HepG2 (cell line): ENCODE measurements around the gene PHB1.
"Not testable (repeated sequence)": the region's sequence is repeated elsewhere in the genome, so short reads cannot be mapped to it uniquely, and the experiment has no call there.

Experiments used
- BRD4 ChIP-seq: sonication (generic); formaldehyde crosslinking; IDR thresholded peaks from 2 replicates; pipeline ENCODE4 v1.4.0; 2020; ENCODE audit warnings: missing genetic modification reagents
- GABPA ChIP-seq, 2 experiments: IDR thresholded peaks; 2 replicates each; pipeline ENCODE4 v1.6.1; 2011 to 2016; ENCODE audit warnings: low read depth in 2 of 2, low read length in 1 of 2, missing biosample characterization in 1 of 2, missing genetic modification characterization in 1 of 2
- JUND ChIP-seq: sonication (generic); formaldehyde crosslinking; IDR thresholded peaks from 2 replicates; pipeline ENCODE4 v1.8.0; 2022; ENCODE audit warnings: mild to moderate bottlenecking, missing genetic modification reagents
- SNAI1 ChIP-seq: sonication (generic); formaldehyde crosslinking; IDR thresholded peaks from 2 replicates; pipeline ENCODE4 v1.5.0; 2020; ENCODE audit warnings: mild to moderate bottlenecking, missing genetic modification reagents, borderline replicate concordance
- TAF1 ChIP-seq: sonication (generic); formaldehyde crosslinking; IDR thresholded peaks from 2 replicates; pipeline ENCODE4 v1.4.0; 2020; ENCODE audit warnings: missing genetic modification reagents
- TF ChIP-seq, protein P1 (sequence below), 2 experiments: fragments of 450-650 bp in 1 of 2; sonication (generic) in 1 of 2; formaldehyde crosslinking in 1 of 2; IDR thresholded peaks; 2 replicates each; pipeline versions ENCODE4 v1.6.1 to v1.8.0; 2016 to 2022; ENCODE audit warnings: antibody characterized with exemption in 1 of 2, mild to moderate bottlenecking in 1 of 2, missing genetic modification reagents in 1 of 2
- TF ChIP-seq, protein P2 (sequence below), 2 experiments: sonication (generic) in 1 of 2; formaldehyde crosslinking in 1 of 2; IDR thresholded peaks; 2 replicates each; pipeline versions ENCODE4 v1.5.1 to v1.6.1; 2011 to 2020; ENCODE audit warnings: borderline replicate concordance in 1 of 2, low read depth in 1 of 2, low read length in 1 of 2, mild to moderate bottlenecking in 1 of 2, missing genetic modification reagents in 1 of 2, moderate library complexity in 1 of 2
- TF ChIP-seq, protein P3 (sequence below): sonication (generic); formaldehyde crosslinking; IDR thresholded peaks from 2 replicates; pipeline ENCODE4 v1.5.0; 2020; ENCODE audit warnings: mild to moderate bottlenecking, missing genetic modification reagents, moderate library complexity
- TF ChIP-seq, protein P4 (sequence below): sonication (generic); formaldehyde crosslinking; IDR thresholded peaks from 2 replicates; pipeline ENCODE4 v1.5.0; 2020; ENCODE audit warnings: mild to moderate bottlenecking, missing genetic modification reagents, borderline replicate concordance

DNA sequence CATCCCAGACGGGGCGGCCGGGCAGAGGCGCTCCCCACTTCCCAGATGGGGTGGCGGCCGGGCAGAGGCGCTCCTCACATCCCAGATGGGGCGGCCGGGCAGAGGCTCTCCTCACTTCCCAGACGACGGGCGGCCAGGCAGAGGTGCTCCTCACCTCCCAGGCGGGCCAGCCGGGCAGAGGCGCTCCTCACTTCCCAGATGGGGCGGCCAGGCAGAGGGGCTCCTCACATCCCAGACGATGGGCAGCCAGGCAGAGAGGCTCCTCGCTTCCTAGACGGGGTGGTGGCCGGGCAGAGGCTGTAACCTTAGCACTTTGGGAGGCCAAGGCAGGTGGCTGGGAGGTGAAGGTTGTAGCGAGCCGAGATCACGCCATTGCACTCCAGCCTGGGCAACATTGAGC is 5.1 kb upstream of the PHB1 start:
- TF ChIP-seq, protein P1, sequence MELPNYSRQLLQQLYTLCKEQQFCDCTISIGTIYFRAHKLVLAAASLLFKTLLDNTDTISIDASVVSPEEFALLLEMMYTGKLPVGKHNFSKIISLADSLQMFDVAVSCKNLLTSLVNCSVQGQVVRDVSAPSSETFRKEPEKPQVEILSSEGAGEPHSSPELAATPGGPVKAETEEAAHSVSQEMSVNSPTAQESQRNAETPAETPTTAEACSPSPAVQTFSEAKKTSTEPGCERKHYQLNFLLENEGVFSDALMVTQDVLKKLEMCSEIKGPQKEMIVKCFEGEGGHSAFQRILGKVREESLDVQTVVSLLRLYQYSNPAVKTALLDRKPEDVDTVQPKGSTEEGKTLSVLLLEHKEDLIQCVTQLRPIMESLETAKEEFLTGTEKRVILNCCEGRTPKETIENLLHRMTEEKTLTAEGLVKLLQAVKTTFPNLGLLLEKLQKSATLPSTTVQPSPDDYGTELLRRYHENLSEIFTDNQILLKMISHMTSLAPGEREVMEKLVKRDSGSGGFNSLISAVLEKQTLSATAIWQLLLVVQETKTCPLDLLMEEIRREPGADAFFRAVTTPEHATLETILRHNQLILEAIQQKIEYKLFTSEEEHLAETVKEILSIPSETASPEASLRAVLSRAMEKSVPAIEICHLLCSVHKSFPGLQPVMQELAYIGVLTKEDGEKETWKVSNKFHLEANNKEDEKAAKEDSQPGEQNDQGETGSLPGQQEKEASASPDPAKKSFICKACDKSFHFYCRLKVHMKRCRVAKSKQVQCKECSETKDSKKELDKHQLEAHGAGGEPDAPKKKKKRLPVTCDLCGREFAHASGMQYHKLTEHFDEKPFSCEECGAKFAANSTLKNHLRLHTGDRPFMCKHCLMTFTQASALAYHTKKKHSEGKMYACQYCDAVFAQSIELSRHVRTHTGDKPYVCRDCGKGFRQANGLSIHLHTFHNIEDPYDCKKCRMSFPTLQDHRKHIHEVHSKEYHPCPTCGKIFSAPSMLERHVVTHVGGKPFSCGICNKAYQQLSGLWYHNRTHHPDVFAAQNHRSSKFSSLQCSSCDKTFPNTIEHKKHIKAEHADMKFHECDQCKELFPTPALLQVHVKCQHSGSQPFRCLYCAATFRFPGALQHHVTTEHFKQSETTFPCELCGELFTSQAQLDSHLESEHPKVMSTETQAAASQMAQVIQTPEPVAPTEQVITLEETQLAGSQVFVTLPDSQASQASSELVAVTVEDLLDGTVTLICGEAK (IDR thresholded peaks at IDR 0.05) = not testable (repeated sequence)
- TF ChIP-seq, protein P1 (CRISPR knock-in tag; IDR thresholded peaks at IDR 0.05) = not testable (repeated sequence)
- not testable (repeated sequence) for TF ChIP-seq SNAI1 (CRISPR knock-in tag); JUND (CRISPR knock-in tag); TAF1 (CRISPR knock-in tag); BRD4; GABPA (IDR thresholded peaks at IDR 0.05; ENCODE audit: low read depth, low read length); GABPA (CRISPR knock-in tag; IDR thresholded peaks at IDR 0.05; ENCODE audit: low read depth)
- TF ChIP-seq, protein P2, sequence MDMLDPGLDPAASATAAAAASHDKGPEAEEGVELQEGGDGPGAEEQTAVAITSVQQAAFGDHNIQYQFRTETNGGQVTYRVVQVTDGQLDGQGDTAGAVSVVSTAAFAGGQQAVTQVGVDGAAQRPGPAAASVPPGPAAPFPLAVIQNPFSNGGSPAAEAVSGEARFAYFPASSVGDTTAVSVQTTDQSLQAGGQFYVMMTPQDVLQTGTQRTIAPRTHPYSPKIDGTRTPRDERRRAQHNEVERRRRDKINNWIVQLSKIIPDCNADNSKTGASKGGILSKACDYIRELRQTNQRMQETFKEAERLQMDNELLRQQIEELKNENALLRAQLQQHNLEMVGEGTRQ (IDR thresholded peaks at IDR 0.05; ENCODE audit: low read depth, low read length) = not testable (repeated sequence)
- TF ChIP-seq, protein P2 (CRISPR knock-in tag; IDR thresholded peaks at IDR 0.05; ENCODE audit: borderline replicate concordance) = not testable (repeated sequence)
- TF ChIP-seq, protein P3, sequence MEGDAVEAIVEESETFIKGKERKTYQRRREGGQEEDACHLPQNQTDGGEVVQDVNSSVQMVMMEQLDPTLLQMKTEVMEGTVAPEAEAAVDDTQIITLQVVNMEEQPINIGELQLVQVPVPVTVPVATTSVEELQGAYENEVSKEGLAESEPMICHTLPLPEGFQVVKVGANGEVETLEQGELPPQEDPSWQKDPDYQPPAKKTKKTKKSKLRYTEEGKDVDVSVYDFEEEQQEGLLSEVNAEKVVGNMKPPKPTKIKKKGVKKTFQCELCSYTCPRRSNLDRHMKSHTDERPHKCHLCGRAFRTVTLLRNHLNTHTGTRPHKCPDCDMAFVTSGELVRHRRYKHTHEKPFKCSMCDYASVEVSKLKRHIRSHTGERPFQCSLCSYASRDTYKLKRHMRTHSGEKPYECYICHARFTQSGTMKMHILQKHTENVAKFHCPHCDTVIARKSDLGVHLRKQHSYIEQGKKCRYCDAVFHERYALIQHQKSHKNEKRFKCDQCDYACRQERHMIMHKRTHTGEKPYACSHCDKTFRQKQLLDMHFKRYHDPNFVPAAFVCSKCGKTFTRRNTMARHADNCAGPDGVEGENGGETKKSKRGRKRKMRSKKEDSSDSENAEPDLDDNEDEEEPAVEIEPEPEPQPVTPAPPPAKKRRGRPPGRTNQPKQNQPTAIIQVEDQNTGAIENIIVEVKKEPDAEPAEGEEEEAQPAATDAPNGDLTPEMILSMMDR (CRISPR knock-in tag) = not testable (repeated sequence)
- TF ChIP-seq, protein P4, sequence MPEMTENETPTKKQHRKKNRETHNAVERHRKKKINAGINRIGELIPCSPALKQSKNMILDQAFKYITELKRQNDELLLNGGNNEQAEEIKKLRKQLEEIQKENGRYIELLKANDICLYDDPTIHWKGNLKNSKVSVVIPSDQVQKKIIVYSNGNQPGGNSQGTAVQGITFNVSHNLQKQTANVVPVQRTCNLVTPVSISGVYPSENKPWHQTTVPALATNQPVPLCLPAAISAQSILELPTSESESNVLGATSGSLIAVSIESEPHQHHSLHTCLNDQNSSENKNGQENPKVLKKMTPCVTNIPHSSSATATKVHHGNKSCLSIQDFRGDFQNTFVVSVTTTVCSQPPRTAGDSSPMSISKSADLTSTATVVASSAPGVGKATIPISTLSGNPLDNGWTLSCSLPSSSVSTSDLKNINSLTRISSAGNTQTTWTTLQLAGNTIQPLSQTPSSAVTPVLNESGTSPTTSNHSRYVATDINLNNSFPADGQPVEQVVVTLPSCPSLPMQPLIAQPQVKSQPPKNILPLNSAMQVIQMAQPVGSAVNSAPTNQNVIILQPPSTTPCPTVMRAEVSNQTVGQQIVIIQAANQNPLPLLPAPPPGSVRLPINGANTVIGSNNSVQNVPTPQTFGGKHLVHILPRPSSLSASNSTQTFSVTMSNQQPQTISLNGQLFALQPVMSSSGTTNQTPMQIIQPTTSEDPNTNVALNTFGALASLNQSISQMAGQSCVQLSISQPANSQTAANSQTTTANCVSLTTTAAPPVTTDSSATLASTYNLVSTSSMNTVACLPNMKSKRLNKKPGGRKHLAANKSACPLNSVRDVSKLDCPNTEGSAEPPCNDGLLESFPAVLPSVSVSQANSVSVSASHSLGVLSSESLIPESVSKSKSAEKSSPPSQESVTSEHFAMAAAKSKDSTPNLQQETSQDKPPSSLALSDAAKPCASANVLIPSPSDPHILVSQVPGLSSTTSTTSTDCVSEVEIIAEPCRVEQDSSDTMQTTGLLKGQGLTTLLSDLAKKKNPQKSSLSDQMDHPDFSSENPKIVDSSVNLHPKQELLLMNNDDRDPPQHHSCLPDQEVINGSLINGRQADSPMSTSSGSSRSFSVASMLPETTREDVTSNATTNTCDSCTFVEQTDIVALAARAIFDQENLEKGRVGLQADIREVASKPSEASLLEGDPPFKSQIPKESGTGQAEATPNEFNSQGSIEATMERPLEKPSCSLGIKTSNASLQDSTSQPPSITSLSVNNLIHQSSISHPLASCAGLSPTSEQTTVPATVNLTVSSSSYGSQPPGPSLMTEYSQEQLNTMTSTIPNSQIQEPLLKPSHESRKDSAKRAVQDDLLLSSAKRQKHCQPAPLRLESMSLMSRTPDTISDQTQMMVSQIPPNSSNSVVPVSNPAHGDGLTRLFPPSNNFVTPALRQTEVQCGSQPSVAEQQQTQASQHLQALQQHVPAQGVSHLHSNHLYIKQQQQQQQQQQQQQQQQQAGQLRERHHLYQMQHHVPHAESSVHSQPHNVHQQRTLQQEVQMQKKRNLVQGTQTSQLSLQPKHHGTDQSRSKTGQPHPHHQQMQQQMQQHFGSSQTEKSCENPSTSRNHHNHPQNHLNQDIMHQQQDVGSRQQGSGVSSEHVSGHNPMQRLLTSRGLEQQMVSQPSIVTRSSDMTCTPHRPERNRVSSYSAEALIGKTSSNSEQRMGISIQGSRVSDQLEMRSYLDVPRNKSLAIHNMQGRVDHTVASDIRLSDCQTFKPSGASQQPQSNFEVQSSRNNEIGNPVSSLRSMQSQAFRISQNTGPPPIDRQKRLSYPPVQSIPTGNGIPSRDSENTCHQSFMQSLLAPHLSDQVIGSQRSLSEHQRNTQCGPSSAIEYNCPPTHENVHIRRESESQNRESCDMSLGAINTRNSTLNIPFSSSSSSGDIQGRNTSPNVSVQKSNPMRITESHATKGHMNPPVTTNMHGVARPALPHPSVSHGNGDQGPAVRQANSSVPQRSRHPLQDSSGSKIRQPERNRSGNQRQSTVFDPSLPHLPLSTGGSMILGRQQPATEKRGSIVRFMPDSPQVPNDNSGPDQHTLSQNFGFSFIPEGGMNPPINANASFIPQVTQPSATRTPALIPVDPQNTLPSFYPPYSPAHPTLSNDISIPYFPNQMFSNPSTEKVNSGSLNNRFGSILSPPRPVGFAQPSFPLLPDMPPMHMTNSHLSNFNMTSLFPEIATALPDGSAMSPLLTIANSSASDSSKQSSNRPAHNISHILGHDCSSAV (CRISPR knock-in tag) = not testable (repeated sequence)
